H7 (cell line): ENCODE results near the gene SOX2. TPM values are rescaled to one million over a fixed set of nuclear protein-coding genes. Genes with fewer than 3 reads are reported as not detected.
A peak's percentile ranks its signal among the peaks of the same experiment; 100 is the strongest.

Experiments used
- DNase-seq: peaks from one replicate; pipeline ENCODE4 v3.0.0; 2012
- H3K27me3 ChIP-seq: 2 replicates; pipeline ENCODE4 v1.6.0; 2011; ENCODE audit warnings: mild to moderate bottlenecking, low read length; ENCODE audit not compliant: control insufficient read depth, insufficient read depth
- H3K36me3 ChIP-seq: replicated peaks from 2 replicates; pipeline ENCODE4 v1.5.1; 2011; ENCODE audit warnings: low read length; ENCODE audit not compliant: control insufficient read depth, insufficient read depth
- H3K4me3 ChIP-seq: 2 replicates; pipeline ENCODE4 v1.5.1; 2011; ENCODE audit warnings: low read depth, mild to moderate bottlenecking, control low read depth, low read length, moderate library complexity; ENCODE audit not compliant: insufficient read depth
- total RNA-seq: library from RNA; depleted of rRNA; stranded (reverse); fragments of >200 nt; shearing (Covaris generic); gene quantifications from 2 replicates; pipeline ENCODE4 v1.2.3, GENCODE V29; 2014

The SOX2 gene
- total RNA-seq, 1 experiment from 2014 or later: 233 TPM

- Histone ChIP-seq H3K36me3 (no peaks in the 10 kb centered on the region), H3K27me3 (peaks cover 43% of the 10 kb centered on the region; the same call in 1 of the 2 replicates), H3K4me3 (no peak overlapping the region)
- peak; percentile 28 for DNase-seq
Measured at GRCh38 chr3:181724192-181724965, 12.7 kb downstream of the SOX2 start.

DNA sequence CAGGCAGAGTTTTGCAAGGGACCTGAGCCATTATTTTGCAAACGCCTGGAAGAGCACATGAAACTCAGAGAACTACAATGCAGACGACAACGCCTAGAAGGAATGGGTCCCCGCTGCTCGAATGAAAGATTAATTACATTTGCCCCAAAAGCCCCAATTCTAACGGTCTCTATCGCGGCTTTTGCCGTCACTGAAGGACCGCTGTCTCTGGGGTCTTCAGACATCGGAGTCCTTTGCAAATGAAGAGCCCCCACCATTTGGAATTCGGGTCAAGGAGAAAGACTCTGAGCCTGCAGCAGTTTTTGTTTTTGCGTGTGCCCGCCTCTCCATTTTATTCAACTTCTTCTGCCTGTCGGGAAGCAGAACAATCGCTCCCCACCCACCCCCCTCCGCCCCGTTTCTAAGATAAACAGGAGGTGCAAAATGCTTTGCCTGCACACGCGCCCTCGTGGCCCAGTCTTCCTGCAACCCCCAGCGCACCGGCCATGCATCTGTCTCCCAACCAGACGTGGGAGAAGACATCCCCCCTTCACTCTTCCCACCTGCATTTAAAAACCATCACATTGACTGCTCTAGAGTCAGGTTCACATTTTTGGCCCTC lies 13.5 kb downstream of the SOX2 start:
- DNase-seq: peak; percentile 61
- Histone ChIP-seq H3K4me3 (peak overlapping the region; percentile 19), H3K36me3 (no peaks in the 10 kb centered on the region), H3K27me3 (peaks cover 51% of the 10 kb centered on the region; the same call in 1 of the 2 replicates)

GRCh38 chr3:181725830-181726229 lies 14.1 kb downstream of the SOX2 start:
- Histone ChIP-seq H3K36me3 (no peaks in the 10 kb centered on the region), H3K4me3 (peak overlapping the region; percentile 20), H3K27me3 (peaks cover 52% of the 10 kb centered on the region; the same call in 1 of the 2 replicates)
- no peak for DNase-seq

DNA sequence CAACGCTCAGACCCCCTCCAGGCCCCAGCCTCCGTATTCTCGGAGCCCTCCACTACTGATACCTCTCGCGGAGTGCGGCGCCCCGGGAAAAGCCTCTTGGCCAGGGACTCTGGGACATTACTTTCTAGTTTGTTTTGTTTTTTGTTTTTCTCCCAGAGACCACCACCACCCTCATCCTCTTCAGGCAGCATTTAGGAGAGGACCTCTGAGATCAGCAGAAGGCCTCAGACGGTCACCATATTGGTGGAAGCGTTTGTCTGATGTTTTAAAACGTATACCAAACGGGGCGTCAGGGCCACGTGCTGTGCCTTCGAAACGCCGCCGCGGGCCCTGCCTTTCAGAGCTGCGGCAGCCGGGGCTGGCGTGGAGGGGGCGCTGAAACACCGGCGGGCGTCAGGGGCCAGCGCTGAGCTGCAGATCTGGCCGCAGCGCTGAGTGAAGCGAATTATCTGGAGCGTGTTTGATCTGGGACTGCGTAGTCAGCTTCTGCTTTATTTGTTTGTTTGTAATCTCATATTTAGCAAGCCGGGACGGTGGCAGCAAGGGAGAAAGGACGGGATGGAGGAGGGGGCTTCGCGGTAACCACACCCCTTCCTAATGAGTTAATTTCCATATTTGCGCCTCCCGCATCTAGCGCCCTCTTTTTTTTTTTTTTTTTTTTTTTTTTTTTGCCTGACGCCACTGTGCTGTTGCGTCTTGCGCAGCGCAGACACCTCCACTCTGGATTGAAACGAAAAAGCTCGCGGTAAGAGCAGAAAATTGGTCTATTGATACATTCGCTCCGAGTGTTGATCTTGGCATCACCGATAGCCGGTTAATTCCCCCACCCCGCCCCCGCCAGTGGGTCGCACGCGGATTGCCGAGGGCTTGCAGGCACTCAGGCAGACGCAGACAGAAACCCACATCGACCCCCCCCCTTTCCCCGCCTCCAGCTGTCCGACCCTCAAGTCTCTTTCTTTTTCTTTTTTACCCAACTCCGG lies 14.9 kb downstream of the SOX2 start:
- peak; percentile 86 for DNase-seq

DNA sequence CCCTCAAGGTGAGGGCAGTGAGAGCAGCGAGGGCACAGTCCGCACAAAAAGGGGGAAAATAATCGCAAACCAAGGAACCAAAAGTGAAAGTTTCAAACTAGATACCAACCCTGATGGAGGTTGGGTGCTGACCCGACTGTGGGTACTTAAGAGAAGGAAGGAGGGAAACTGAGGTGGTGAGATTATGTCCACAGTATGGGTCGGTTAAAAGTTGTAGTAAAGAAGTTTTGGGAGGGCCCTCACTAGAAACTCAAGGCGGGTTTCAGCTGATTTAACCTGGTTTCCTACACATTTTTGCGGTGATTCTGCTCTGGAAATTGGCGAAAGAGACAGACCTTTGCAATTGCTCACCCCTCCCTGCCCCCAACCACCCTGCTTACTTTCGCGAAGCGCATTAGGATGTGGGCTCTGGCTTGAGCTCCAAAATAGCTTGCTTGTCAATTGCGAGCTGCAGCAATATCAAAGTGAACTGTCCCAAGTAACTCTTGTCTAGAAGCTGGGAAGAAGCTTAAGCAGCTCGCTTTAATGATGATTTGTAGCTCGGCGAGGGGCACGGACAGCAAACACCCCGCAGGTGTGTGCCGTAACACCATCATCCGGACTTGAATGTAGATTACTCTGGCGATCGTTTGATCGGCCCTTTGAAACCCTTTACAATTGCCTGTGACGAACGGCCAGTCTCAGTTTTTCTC lies 15.8 kb downstream of the SOX2 start:
- Histone ChIP-seq H3K4me3 (peak overlapping the region; percentile 42), H3K27me3 (peaks cover 52% of the 10 kb centered on the region; the same call in 1 of the 2 replicates), H3K36me3 (no peaks in the 10 kb centered on the region)
- DNase-seq: no peak

More for the DNA sequence above, 14.9 kb downstream of the SOX2 start:
- Histone ChIP-seq H3K4me3 (peak overlapping the region; percentile 42), H3K27me3 (peaks cover 52% of the 10 kb centered on the region; the same call in 1 of the 2 replicates), H3K36me3 (no peaks in the 10 kb centered on the region)

DNA sequence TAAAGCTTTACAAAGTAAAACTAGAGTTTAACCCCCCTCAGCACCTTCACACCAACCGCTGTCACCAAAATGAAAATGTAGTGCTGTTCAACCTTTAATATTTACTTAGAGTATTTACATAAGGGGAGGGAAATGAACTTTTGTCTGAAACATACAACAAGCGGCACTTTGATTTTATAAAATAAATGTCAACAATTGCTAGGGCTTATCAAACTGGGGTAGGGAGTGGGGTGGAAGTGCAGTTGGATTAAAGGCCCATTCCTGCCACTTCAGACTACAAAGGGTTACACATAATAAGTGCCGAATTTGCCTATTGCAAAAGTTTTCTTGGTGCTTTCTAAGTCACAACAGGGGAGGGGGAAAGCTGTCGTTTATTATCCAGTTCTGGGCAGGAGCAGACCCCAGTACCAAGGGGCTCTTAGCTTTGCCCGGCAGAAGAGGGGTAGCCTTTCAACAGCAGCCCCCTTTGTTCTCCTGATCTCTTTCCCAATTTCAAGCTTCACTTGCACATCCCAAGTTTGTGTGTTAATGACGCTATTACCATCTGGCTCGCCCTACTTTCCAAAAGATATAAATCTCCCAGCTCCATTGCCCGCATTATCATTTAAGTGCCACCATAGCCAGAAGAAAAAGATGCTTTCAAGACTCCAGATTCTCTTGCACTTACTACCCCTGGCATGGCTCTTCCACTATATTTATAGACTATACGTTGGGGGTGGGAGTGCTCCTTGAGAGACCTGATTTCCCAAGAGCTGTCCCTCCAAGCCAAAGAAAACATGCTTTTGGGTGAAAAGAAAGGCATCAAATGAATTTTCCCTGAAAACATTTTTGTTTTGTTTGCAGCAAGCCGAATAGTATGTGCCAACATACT lies 17.0 kb downstream of the SOX2 start:
- no peak for DNase-seq
- no peaks in the 10 kb centered on the region for H3K36me3 ChIP-seq
- H3K4me3 ChIP-seq: no peak overlapping the region
- H3K27me3 ChIP-seq: peaks cover 41% of the 10 kb centered on the region; the same call in 1 of the 2 replicates

GRCh38 chr3:181729341-181729869 lies 17.7 kb downstream of the SOX2 start:
- H3K36me3 ChIP-seq: no peaks in the 10 kb centered on the region
- H3K4me3 ChIP-seq: no peak overlapping the region
- peaks cover 35% of the 10 kb centered on the region; the same call in 1 of the 2 replicates for H3K27me3 ChIP-seq
- no peak for DNase-seq

DNA sequence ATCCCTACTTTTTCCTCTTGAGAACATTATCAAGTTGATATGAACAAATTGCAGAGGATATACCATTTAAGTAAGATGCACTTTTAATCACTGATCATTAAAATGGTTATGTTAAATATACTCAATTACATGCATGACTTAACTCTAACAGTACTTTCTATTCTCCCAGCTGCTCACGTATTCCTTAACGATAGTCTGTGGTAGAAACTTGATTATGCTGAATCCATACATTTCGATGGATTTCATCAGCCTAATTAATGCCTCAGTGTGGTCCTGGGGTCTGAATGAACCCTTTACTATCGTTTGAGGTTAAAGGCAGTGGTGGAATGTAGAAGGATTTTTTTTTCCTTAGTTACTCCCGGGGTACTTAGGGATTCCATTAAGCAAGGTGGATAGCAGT lies 18.6 kb downstream of the SOX2 start:
- Histone ChIP-seq H3K36me3 (no peaks in the 10 kb centered on the region), H3K27me3 (peaks cover 35% of the 10 kb centered on the region; the same call in 1 of the 2 replicates), H3K4me3 (no peak overlapping the region)
- DNase-seq: no peak

- no peak overlapping the region for H3K4me3 ChIP-seq
Measured at GRCh38 chr3:181730934-181731333, 19.2 kb downstream of the SOX2 start.

GRCh38 chr3:181735911-181736310 lies 24.2 kb downstream of the SOX2 start:
- Histone ChIP-seq H3K36me3 (no peaks in the 10 kb centered on the region), H3K4me3 (no peak overlapping the region), H3K27me3 (peaks cover 8% of the 10 kb centered on the region)
- no peak for DNase-seq

More at GRCh38 chr3:181730934-181731333, 19.2 kb downstream of the SOX2 start:
- Histone ChIP-seq H3K36me3 (no peaks in the 10 kb centered on the region), H3K27me3 (peaks cover 34% of the 10 kb centered on the region)
- DNase-seq: no peak

DNA sequence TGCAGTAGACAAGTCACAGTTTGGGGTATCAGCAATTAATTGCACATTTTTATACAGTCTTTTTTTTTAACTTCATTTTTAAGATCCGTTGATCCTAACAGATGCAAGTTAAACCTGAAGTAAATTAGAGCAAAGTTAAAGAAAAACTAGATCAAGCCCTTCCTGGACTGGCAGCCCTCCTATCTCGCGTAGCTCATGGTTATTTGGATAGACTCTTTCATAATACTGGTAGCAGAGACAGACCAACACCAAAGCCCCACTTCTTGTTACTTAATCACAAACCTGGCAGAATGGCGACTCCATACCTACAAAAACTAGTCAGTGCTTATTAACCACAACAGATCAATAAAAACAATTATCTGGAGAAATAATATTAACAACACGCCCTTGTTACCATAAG lies 26.8 kb downstream of the SOX2 start:
- H3K27me3 ChIP-seq: peaks cover 8% of the 10 kb centered on the region
- no peak for DNase-seq
- H3K36me3 ChIP-seq: no peaks in the 10 kb centered on the region
- no peak overlapping the region for H3K4me3 ChIP-seq

DNA sequence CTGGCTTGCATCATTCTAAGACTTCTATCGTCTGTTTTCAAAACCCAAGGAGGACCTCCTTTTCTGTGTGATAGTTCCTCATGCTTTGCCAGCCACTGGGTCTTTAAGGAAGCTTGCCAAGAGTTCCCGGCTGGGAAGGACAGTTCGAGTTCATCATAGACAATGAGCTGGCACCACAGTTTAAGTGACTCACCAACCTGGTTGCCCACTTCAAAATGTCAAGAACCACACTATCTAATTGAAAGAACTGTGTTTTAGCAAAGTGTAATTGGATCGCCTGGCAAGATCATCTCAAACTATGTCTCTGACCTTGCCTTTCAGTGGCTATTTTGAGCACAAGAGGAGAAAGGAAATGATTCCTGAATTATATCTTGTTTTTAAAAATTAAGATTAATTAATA lies 27.9 kb downstream of the SOX2 start:
- H3K36me3 ChIP-seq: no peaks in the 10 kb centered on the region
- H3K4me3 ChIP-seq: no peak overlapping the region
- H3K27me3 ChIP-seq: peaks cover 5% of the 10 kb centered on the region
- DNase-seq: no peak

DNA sequence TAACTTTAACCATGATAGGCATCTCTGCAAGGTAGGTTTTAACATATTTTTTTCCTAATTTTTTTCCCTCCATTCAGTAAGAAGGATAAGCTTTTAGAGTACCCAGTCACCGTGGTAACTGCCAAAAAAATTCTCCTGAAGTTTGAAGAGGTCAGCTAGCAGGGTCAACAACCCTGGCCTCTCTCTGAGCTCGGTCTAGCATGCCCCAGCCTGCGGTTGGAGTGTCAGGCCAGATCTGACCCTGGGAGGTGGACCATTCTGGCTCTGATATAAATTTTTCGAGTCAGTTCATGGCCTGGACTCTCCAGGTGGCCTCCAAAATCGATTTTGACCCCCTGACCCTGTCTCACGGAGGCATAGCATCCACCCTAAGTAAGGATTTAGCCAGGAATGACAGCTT lies 29.7 kb downstream of the SOX2 start:
- H3K4me3 ChIP-seq: no peak overlapping the region
- H3K27me3 ChIP-seq: no peaks in the 10 kb centered on the region
- no peaks in the 10 kb centered on the region for H3K36me3 ChIP-seq
- no peak for DNase-seq
